PFSK-1 (cell line): Measurements from ENCODE around the gene KCNT2.

Experiments
- FOXP2 ChIP-seq: optimal IDR thresholded peaks from 2 replicates; pipeline ENCODE3; 2011; ENCODE audit warnings: borderline replicate concordance, control low read depth, inconsistent platforms; ENCODE audit not compliant: insufficient read depth; ENCODE audit errors: extremely low read length, extremely low read depth
- POLR2AphosphoS5 ChIP-seq: IDR thresholded peaks from 2 replicates; pipeline ENCODE4 v1.6.1; 2012; ENCODE audit warnings: low read depth, mild to moderate bottlenecking, control low read depth, low read length, moderate library complexity
- REST ChIP-seq, 2 experiments: IDR thresholded peaks; 2 replicates each; pipeline versions ENCODE4 v1.6.1 to v1.8.0; 2011 to 2012; ENCODE audit warnings: low read depth in 2 of 2, low read length in 2 of 2, control low read depth in 1 of 2, inconsistent platforms in 1 of 2, mild to moderate bottlenecking in 1 of 2, moderate library complexity in 1 of 2; ENCODE audit not compliant: insufficient read depth in 1 of 2
- SIN3A ChIP-seq: IDR thresholded peaks from 2 replicates; pipeline ENCODE4 v1.6.1; 2012; ENCODE audit warnings: mild to moderate bottlenecking, low read length, moderate library complexity, borderline replicate concordance; ENCODE audit not compliant: insufficient read depth
- TAF1 ChIP-seq: IDR thresholded peaks from 2 replicates; pipeline ENCODE4 v1.6.1; 2012; ENCODE audit warnings: low read length, control low read depth, borderline replicate concordance; ENCODE audit not compliant: insufficient read depth

Gene KCNT2

GRCh38 chr1:196464480-196464941 is 143.7 kb downstream of the KCNT2 start:
- TF ChIP-seq POLR2AphosphoS5 = no peak
- no peak for TF ChIP-seq REST (IDR thresholded peaks at IDR 0.05; ENCODE audit: insufficient read depth in 1 of 2, low read depth in 2 of 2, low read length in 2 of 2)
- TF ChIP-seq TAF1 = peak; percentile 85; the same call in 1 of the 2 replicates
- TF ChIP-seq SIN3A = no peak

- TF ChIP-seq REST (IDR thresholded peaks at IDR 0.05; ENCODE audit: insufficient read depth in 1 of 2, low read depth in 2 of 2, low read length in 2 of 2) = no peak
- TF ChIP-seq POLR2AphosphoS5 = no peak
- no peak for TF ChIP-seq FOXP2
- no peak for TF ChIP-seq TAF1
- no peak for TF ChIP-seq SIN3A
These were observed 146.2 kb downstream of the KCNT2 start for GRCh38 chr1:196462086-196462485.

GRCh38 chr1:196461521-196461920 is 146.7 kb downstream of the KCNT2 start:
- TF ChIP-seq POLR2AphosphoS5 (no peak), FOXP2 (no peak), SIN3A (no peak), TAF1 (no peak), REST (IDR thresholded peaks at IDR 0.05; ENCODE audit: insufficient read depth in 1 of 2, low read depth in 2 of 2, low read length in 2 of 2) (no peak)

- TF ChIP-seq POLR2AphosphoS5 (no peak), SIN3A (no peak), TAF1 (no peak), REST (IDR thresholded peaks at IDR 0.05; ENCODE audit: insufficient read depth in 1 of 2, low read depth in 2 of 2, low read length in 2 of 2) (no peak), FOXP2 (no peak)
These were observed 148.9 kb downstream of the KCNT2 start for GRCh38 chr1:196459383-196459782.

GRCh38 chr1:196454792-196455191 is 153.4 kb downstream of the KCNT2 start:
- TF ChIP-seq SIN3A = no peak
- TF ChIP-seq TAF1 = no peak
- no peak for TF ChIP-seq POLR2AphosphoS5
- no peak for TF ChIP-seq FOXP2
- no peak for TF ChIP-seq REST (IDR thresholded peaks at IDR 0.05; ENCODE audit: insufficient read depth in 1 of 2, low read depth in 2 of 2, low read length in 2 of 2)
